GM19239 (cell line): ENCODE results near the gene LTBP3.
"Not testable (repeated sequence)": the region's sequence is repeated elsewhere in the genome, so short reads cannot be mapped to it uniquely, and the experiment has no call there.

Experiments
- DNase-seq: peaks from one replicate; pipeline ENCODE4 v3.0.0; 2011; ENCODE audit warnings: low spot score; ENCODE audit not compliant: insufficient read length
- FAIRE-seq: peaks from 2 replicates; lab custom pipeline; 2011; peaks lifted over from hg19 to GRCh38; lab: Jason Lieb, UNC

Gene LTBP3

DNA sequence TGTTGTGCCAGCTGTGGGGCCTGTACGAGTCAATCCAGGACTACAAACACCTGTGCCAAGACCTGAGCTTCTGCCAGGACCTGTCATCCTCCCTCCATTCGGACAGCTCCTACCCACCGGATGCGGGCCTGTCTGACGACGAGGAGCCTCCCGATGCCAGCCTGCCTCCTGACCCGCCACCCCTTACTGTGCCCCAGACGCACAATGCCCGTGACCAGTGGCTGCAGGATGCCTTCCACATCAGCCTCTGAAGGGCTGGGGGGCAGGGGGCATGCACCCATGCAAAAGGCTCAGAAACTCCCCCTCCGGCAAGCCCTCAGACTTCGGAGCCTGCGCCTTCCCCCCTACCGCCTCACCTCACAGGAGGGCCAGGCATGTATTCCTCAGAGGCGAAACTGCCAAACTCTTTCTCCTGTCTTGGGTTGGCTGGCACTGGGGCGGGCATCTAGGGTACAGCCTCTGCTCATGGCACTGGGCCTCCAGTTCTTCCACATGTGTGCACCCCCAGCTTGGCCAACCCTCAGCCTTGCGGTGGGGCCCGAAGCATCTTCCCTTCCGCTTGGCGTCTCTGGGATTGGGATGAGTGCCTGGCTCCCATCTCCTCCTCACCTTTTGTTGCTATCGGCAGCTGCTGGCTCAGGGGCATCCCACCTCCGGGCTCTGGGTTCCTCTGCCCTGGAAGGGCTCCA is 15.4 kb upstream of the LTBP3 start:
- DNase-seq (no peak), FAIRE-seq (no peak)

DNA sequence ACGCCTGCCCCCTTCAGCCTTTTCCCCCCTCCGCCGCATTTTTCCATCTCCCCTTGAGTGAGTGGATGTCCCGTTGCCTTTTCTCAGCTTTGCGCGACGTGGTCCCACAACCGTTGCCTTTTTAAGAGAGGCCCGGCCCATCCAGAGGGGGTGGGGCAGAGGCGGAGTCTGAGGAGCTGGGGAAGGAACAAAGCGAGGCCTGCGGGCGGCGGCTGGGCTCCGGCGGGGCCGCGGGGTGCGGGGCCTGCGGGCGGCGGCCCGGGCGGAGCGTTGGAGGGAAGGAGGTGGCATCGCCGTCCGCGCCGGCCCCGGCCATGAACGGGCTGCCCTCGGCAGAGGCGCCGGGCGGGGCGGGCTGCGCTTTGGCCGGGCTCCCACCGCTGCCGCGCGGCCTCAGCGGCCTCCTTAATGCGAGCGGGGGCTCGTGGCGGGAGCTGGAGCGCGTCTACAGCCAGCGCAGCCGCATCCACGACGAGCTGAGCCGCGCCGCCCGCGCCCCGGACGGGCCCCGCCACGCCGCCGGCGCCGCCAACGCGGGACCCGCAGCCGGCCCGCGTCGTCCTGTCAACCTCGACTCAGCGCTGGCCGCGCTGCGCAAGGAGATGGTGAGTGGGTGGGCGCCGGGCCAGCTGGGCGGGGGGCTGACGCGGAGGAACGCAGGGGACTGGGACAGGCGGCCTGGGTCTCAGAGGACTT is 14.3 kb upstream of the LTBP3 start, which contains the start of gene FAM89B:
Gene FAM89B (plus strand): TSS at position 183 of the 696 bp plus-strand sequence. CDS start 132 bp downstream, at position 315.
- FAIRE-seq: peak; percentile 70
- no peak for DNase-seq

DNA sequence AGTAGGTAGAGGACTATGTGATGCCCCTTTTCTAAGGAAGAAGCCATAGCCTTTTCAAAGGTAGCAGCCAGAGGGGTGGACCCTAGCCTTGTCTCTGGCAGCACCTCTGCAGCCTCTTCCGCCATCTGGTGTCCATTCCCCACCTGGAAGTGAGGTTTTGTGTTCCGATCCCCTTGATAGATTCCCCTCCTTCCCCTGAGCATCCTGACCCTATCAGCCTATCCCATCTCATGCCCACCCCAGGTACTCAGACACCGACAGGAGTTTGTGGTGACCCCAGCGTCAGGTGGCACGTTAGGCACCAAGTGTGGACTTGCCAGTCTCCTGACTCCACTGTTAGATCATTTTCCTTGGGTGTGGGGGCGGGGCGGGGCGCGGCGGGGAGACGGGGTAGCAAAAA is 13.8 kb upstream of the LTBP3 start:
- no peak for DNase-seq

DNA sequence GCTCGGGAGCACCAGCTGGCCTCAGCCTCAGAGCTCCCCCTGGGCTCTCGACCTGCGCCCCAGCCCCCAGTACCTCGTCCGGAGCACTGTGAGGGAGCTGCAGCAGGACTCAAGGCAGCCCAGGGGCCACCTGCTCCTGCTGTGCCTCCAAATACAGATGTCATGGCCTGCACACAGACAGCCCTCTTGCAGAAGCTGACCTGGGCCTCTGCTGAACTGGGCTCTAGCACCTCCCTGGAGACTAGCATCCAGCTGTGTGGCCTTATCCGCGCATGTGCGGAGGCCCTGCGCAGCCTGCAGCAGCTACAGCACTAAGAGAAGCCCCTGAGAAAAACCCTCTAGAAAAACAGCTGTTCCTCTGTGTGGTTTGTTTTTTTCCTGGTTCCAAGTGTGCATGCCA is 13.3 kb upstream of the LTBP3 start:
- no peak for FAIRE-seq

More for the DNA sequence above, 13.8 kb upstream of the LTBP3 start:
- no peak for FAIRE-seq

DNA sequence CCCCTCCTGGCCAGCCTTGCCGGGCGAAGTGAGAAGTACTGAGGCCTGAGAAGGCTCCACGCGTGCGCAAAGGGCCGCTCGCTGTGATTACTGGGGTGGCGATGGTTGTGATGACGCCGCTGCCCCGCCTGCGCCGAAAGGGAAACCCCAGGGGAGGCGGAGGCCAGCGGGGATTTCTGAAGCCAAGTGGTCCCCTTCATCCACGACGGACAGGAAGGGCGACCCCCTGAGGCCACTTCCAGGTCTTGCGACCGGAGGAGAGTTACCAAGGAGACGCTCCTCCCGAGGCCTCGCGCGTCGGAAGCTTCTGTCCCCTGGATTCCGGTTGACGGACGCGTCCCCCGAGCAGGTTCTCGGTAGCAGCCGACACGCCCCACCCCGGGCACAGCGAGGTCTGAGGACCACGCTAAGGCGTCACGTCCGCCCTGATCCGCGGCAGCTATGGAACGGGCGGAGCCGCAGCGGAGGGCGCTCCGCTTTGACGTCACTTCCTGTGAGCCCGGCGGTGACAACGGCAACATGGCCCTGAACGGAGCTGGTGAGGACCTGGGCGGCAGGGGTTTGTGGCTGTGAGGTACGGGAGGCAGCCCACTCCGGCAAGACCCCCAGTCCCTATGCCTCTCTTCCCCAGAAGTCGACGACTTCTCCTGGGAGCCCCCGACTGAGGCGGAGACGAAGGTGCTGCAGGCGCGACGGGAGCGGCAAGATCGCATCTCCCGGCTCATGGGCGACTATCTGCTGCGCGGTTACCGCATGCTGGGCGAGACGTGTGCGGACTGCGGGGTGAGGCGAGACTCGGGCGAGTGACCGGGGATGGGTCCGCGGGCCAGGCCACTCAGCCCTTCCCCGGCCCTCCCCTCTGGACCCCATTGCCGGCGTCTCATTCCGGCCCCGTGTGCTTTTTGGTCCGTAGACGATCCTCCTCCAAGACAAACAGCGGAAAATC is 12.1 kb upstream of the LTBP3 start, which contains the start of gene ZNRD2:
Gene ZNRD2 (plus strand): TSS at position 505 of the 946 bp plus-strand sequence. CDS start 15 bp downstream, at position 520.
- FAIRE-seq (peak; percentile 92), DNase-seq (peak; percentile 95)

More for the DNA sequence above, 13.3 kb upstream of the LTBP3 start:
- no peak for DNase-seq

DNA sequence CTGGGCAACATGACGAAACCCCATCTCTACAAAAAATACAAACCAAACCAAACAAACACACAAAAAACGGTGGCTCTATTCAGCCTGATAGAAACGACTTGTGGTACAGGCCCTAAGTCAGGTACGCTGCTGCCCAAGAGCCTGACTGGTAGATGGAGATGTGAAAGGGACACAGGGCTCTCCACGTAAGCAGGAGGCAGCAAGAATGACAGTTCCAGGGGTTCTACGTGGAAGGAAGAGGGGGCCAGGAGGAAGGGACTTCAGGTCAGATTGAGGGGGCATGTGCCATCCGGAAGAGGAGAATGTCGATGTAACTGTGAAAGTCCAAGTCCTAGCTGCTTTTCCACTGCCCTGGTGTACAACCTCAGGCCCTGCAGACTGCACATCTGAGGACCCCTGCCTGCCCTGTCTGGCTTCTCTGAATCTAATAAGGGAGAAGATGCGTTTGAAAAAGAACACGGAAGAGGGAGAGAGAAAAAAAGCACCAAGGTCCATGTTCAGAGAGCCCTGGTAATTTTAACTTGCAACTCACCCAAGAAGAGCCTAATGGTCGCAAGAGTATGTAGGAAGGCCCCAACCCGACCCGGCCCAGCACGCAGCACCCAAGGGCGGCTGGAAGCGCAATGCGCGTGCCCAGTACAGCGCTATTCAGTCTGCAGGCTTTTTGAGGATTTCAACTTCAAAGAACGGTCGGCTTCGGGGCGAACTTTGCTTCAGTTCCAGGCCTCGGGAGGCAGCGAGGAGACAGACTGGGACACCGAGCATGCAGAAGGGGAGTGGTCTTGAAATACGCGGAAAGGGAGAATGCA is 11.2 kb upstream of the LTBP3 start:
- FAIRE-seq (no peak), DNase-seq (no peak)

DNA sequence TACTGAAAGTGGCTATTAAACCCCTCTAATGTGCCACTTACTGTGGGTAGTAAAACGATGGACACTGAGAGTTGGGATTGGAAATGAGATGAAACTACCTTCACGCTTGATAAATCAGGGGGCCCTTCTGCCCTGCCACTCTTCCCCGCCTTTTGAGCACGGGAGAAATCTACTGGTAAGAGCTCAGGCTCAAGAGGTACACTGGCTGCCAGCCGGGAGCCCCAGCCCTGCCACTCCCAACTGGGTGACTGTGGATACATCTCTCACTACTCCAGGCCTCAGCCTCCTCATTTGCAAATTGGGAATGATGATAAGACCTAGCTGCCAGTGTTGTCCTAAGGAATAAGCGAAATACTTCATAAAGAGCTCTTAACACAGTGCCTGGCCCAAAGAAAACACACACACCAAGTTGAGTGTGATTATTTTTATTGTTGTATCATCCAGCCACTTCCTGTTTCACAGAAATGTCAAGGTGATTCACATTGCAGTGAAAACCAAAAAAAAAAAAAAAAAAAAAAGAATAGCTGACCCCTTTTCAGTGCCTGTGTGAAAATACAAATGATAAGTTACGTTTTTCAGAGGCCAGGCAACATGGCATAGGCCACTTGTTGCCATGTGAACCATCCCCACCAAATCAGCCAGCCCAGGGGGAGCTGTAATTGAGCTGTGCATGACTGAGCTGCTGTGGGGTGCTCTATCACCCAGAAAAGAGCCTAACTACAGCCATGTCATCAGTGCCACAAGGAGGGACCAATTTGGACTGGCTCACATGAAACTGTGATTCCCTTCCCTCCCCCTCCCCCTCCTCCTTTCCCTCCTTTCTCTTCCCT is 7.7 kb upstream of the LTBP3 start:
- DNase-seq (no peak), FAIRE-seq (no peak)

DNA sequence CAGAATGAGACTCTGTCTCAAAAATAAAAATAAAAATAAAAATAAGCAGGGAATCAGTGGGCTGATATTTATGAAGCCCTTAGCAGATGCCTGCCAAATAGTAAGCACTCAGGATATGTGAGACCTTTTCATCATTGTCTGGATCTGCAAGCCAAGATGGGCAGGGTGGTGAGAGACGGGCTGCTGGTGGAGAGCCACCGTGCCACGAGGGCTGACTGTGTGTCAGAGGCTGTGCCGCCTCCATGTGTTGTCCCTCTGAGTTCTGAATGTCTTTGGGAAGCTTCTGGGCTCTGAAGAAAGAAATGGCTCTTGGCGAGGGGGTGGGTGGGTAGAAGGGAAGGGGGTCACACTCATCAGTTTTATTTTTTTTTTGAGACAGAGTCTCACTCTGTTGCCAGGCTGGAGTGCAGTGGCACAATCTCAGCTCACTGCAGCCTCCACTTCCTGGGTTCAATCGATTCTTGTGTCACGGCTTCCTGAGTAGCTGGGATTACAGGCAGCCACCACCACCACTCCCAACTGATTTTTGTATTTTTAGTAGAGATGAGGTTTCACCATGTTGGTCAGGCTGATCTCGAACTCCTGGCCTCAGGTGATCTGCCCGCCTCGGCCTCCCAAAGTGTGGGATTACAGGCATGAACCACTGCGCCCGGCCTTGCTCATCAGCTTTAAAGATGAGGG is 6.9 kb upstream of the LTBP3 start:
- not testable (repeated sequence) for FAIRE-seq, DNase-seq

DNA sequence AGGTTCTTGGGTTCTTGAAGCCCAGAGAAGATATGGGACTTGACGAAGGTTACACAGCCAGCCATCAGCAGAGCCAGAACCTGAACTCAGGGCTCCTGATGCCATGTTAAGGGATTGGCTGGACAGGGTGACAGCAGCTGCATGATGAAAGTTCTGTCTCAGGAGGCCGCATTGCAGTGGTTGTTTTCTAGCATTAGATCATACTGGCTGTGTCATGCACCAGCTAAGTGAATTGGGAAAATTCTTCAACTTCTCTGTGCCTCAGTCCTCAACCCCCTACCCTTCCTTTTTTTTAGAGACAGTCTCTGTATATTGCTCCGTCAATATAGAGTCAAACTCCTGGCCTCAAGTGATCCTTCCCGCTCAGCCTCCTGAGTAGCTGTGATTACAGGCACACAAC is 5.4 kb upstream of the LTBP3 start:
- FAIRE-seq (no peak), DNase-seq (no peak)

DNA sequence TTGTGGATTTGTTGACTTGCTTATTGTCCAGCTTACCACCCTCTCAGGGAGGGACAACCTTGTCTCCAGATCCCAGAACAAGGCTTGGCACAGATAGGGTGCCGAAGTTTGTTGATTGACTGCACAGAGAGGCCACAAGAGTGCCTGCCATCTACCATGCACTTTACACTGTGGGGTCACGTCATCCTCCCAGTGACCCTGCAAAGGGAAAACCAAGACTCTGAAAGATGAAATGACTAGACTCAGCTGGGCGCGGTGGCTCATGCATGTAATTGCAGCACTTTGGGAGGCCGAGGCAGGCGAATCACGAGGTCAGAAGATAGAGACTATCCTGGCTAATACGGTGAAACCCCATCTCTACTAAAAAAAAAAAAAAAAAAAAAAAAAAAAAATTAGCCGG is 4.6 kb upstream of the LTBP3 start:
- DNase-seq: no peak
- no peak for FAIRE-seq

DNA sequence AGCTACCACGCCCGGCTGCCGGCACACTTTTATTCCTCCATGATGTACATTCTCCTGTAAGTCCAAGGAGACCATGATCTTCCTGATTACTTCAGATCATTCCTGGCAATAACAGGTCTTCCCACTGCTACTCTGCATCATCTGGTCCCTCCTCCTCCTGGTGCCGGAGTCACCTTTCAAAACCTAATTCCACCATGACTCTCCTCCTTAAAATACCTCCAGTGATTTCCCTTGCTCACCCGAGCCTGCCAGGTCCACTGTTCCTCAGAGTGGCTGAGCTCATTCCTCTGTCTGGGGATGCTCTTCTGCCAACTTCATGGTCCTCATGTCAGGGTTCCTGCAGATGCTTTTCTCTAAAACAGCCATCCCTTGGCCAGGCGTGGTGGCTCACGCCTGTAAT is 3.9 kb upstream of the LTBP3 start:
- FAIRE-seq (no peak), DNase-seq (no peak)

DNA sequence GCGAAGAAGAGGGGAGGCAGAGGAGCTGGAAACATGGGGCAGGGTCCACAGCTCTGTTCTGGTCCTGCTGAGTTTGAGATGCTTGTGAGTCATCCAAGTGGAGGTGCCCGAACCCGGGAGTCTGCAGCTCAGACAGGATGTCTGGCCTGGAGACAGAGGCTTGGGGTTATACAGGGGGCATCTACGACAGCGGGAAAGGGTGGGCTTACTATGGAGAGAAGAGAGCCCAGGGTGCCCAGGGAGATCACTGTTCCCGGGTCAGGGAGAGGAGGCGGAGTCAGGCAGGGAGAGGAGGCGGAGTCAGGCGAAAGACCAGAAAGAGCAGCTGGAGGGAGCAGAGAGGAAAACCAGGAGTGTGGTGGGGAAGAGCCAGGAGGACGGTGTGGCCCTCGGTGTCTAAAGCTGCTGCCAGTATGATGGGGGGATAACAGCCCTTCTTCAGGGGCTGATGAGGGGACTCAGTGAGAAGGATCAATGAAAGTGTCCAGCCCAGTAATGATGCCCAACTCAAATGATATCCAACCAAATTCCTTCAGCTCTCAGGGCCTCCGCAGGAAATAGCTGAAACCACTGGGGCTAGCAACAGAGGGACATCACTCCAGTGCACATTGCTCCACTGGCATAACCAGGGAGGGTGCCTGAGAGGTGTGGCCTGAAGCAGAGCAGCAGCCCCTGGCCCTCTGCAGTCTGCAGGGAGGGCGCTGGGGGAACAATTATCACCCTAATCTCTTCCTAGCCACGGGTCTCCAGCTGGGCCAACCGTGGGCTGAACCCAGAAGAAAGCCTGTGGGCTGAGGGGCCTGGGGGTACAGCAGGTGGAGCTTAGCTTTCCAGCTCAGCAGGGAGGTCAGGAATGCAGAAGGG is 2.6 kb upstream of the LTBP3 start:
- FAIRE-seq (no peak), DNase-seq (no peak)

DNA sequence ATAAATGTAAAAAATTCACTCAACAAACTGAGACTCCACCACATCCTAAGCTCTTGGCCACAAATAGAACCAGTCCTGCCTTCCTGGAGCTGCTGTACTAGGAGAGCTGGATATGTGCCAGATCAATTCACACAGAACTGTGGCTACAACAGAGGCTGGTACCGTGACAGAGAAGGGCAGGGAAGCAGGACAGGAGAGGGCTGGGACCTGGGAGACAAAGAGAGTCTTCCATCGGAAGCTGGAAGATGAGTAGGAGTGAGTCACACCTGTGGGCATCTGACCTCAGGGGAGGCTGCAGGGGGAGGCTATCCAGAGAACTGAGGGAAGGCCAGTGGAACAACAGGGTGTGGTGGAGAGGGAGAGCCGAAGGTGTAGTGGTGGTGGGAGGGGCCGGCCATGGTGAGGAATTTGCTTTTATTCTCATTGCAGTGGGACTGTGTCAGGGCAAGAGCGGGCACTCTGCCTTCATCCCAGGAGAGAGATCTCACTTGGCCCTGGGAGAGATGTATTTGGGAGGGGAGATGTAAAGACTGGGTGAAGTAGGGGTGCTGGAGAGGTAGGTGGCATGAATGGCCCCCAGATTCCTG is 1.9 kb upstream of the LTBP3 start:
- DNase-seq (no peak), FAIRE-seq (no peak)

DNA sequence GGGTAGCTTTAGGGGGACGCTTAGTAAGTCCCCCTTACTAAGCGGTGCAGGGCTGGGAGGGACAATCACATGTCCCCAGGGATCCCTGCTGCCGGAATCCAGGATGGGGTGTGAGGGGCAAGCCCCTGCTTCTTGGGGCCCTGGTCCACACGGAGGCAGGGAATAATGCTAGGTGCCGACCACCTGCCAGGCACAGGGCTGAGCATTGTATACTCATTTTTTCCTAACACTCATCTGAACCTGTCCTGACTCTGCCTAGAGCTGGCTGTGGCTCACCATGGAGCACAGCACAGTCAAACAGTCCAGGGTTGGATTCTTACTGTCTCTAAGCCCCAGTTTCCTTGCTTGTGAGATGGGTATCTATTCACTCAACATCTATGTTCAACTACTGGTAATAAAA is 1.4 kb upstream of the LTBP3 start:
- FAIRE-seq (no peak), DNase-seq (no peak)

DNA sequence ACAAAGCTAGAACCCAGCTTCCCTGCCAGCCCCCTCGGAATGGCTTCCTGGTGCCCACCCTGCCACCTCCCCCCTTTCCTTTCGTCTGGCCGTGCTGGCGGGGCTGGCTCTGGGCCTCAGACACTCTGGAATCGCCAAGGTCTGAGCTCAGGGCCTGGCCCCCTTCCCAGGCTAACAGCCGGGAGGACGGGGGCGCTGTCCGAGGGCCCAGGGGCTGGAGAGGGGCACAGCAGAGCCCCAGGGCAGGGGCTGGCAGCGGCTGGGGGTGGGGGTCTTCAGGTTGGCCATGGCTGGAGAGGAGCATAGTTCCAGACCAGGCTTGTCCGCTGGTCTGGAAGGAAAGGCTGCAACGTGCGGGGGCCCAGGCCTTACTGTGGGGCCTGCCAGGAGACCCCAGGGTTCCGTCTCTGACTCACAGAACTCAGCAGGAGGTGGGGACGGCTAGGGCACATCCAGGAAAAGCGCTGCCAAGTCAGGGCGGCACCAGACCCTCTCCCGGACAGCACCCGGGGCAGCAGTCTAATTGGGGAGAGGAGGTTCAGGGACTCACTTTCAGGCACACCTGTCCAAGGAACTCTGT is 861 bp upstream of the LTBP3 start:
- DNase-seq: no peak
- FAIRE-seq: no peak

DNA sequence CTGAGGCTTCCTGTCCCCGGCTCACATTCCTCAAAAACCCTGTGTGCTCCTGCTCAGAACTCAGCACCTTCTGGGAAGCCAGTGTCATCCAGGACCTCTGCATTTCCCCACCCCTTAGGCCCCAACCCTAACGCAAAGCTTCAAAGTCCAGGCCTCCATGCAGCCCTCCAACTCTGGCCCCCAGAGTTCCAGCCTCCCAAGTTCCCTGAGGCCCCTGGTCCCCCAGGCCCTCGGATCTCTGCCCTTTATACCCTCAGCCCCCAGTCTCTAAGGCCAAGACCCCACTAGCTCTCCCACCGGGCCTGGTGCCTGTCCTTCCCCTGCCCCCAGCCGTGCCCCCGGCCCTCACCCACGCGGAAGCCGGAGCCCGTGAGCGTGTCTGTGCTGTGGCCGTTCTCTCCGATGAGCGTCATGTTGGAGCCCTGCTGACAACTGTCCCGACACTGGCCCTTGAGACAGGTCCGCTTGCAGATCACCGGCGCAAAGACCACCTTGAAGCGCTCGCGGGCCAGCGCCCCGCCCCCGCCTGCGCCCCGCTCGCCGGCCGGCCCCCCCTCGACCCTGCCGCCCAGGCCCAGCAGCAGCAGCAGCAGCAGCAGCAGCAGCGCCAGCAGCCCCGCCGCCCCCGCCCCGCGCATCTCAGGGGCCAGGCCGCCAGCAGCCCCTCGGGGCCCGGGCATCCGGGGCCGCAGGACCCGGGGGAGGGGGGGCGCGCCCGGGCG is 718 bp downstream of the LTBP3 start:
- DNase-seq (no peak), FAIRE-seq (no peak)
